ENCODE data around the gene ITGB2.

GRCh38 chr21:44959376-44960091 is 38.8 kb upstream of the ITGB2 start:
- TF ChIP-seq EP300 (IDR thresholded peaks at IDR 0.05) (no peak), CTCF (IDR thresholded peaks at IDR 0.05) (no peak), POLR2A (IDR thresholded peaks at IDR 0.05) (no peak)

Data from tibial nerve (tissue), 4 donors.